ENCODE results near the gene PAGE1.

DNA sequence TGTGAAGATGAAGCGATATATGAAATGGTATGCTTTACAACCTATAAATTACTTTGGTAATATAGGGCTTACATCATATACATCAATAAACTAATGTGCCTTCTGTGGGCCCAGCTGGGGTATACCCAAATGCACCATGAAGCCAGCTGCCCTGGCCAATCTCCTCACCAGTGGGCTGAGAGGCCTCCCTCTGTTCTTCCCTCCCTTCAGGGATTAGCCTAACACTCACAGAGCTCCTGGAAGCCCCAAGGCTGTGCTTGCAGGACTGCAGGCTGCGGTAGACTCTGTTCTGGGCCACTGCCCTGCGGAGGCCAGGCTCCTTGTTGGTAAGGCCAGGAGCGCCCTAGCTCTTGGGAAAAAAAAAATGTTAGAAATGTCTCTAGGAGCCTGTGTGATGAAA lies 33.9 kb downstream of the PAGE1 start:
- TF ChIP-seq, protein P1, sequence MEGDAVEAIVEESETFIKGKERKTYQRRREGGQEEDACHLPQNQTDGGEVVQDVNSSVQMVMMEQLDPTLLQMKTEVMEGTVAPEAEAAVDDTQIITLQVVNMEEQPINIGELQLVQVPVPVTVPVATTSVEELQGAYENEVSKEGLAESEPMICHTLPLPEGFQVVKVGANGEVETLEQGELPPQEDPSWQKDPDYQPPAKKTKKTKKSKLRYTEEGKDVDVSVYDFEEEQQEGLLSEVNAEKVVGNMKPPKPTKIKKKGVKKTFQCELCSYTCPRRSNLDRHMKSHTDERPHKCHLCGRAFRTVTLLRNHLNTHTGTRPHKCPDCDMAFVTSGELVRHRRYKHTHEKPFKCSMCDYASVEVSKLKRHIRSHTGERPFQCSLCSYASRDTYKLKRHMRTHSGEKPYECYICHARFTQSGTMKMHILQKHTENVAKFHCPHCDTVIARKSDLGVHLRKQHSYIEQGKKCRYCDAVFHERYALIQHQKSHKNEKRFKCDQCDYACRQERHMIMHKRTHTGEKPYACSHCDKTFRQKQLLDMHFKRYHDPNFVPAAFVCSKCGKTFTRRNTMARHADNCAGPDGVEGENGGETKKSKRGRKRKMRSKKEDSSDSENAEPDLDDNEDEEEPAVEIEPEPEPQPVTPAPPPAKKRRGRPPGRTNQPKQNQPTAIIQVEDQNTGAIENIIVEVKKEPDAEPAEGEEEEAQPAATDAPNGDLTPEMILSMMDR (IDR thresholded peaks at IDR 0.05), result no peak
- no peak for TF ChIP-seq POLR2A (IDR thresholded peaks at IDR 0.05)

Measured in sigmoid colon (tissue), 3 donors.